HG03439 (cell line): ENCODE measurements around the gene ECE1.

Experiments used
- ATAC-seq: cut with Tn5 transposase; IDR thresholded peaks from one replicate; pipeline ENCODE4 v1.9.1; 2021; ENCODE audit warnings: mild to moderate bottlenecking, moderate library complexity; ENCODE audit not compliant: unreplicated experiment

Gene ECE1

GRCh38 chr1:21308847-21309652, 18.8 kb upstream of the ECE1 start:
- no peak for ATAC-seq

- no peak for ATAC-seq
These were observed 18.1 kb upstream of the ECE1 start for GRCh38 chr1:21308330-21308729.

GRCh38 chr1:21307663-21308305, 17.5 kb upstream of the ECE1 start:
- ATAC-seq = no peak

GRCh38 chr1:21307210-21307609, 16.9 kb upstream of the ECE1 start:
- no peak for ATAC-seq

- ATAC-seq = no peak
These were observed 15.6 kb upstream of the ECE1 start for GRCh38 chr1:21305900-21306189.

GRCh38 chr1:21305155-21305899, 15.1 kb upstream of the ECE1 start:
- no peak for ATAC-seq

- no peak for ATAC-seq
These were observed 14.2 kb upstream of the ECE1 start for GRCh38 chr1:21304488-21304887.

- no peak for ATAC-seq
These were observed 12.8 kb upstream of the ECE1 start for GRCh38 chr1:21302747-21303715.

- no peak for ATAC-seq
These were observed 11.7 kb upstream of the ECE1 start for GRCh38 chr1:21301794-21302440.

GRCh38 chr1:21300774-21301173, 10.5 kb upstream of the ECE1 start:
- no peak for ATAC-seq

- no peak for ATAC-seq
These were observed 9.6 kb upstream of the ECE1 start for GRCh38 chr1:21299780-21300395.

GRCh38 chr1:21298981-21299391, 8.7 kb upstream of the ECE1 start:
- no peak for ATAC-seq

GRCh38 chr1:21297975-21298374, 7.7 kb upstream of the ECE1 start:
- no peak for ATAC-seq

- ATAC-seq = no peak
These were observed 6.5 kb upstream of the ECE1 start for GRCh38 chr1:21296509-21297354.

GRCh38 chr1:21295545-21295944, 5.3 kb upstream of the ECE1 start:
- ATAC-seq = no peak

- peak; percentile 10 for ATAC-seq
These were observed 4.7 kb upstream of the ECE1 start for GRCh38 chr1:21295002-21295401.

- peak; percentile 66 for ATAC-seq
These were observed 4.2 kb upstream of the ECE1 start for GRCh38 chr1:21294266-21294989.

- peak; percentile 24 for ATAC-seq
These were observed 3.4 kb upstream of the ECE1 start for GRCh38 chr1:21293537-21294265.
